ENCODE measurements around the gene FCRL1. TPM values are rescaled to one million over a fixed set of nuclear protein-coding genes. Genes with fewer than 3 reads are reported as not detected.

Gene FCRL1, protein sequence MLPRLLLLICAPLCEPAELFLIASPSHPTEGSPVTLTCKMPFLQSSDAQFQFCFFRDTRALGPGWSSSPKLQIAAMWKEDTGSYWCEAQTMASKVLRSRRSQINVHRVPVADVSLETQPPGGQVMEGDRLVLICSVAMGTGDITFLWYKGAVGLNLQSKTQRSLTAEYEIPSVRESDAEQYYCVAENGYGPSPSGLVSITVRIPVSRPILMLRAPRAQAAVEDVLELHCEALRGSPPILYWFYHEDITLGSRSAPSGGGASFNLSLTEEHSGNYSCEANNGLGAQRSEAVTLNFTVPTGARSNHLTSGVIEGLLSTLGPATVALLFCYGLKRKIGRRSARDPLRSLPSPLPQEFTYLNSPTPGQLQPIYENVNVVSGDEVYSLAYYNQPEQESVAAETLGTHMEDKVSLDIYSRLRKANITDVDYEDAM
- total RNA-seq, result not detected
- long read RNA-seq, result 0 reads

DNA sequence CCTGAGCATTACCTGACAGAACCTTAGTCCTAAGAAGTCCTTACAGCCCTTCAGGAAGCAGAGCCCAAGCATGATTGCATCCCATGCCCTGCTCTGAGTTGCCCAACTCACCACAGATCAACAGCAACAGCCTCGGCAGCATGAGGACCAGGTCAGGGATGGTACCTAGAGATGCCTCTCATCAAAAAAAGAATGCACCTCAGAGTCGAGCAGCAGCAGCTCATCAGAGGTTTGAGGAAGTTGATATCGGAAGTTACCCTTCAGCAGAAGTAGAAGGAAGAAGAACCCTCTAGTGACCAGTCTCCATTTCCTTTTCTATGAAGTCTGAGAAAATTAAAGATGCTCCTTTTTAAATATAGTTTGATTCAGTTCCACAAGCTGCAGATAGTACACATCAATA, at the start of gene FCRL1:
FCRL1 (minus strand) TSS at position 225 of the 400 bp plus-strand sequence; CDS start at position 142, 83 bp downstream.
- intact Hi-C loops (cut with micrococcal nuclease), result no loop called here
- H3K27ac ChIP-seq (replicated peaks), result no peak within 1 kb of the TSS
- no peak within 1 kb of the TSS for H3K4me3 ChIP-seq
- TF ChIP-seq, protein P1, sequence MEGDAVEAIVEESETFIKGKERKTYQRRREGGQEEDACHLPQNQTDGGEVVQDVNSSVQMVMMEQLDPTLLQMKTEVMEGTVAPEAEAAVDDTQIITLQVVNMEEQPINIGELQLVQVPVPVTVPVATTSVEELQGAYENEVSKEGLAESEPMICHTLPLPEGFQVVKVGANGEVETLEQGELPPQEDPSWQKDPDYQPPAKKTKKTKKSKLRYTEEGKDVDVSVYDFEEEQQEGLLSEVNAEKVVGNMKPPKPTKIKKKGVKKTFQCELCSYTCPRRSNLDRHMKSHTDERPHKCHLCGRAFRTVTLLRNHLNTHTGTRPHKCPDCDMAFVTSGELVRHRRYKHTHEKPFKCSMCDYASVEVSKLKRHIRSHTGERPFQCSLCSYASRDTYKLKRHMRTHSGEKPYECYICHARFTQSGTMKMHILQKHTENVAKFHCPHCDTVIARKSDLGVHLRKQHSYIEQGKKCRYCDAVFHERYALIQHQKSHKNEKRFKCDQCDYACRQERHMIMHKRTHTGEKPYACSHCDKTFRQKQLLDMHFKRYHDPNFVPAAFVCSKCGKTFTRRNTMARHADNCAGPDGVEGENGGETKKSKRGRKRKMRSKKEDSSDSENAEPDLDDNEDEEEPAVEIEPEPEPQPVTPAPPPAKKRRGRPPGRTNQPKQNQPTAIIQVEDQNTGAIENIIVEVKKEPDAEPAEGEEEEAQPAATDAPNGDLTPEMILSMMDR (IDR thresholded peaks at IDR 0.05; ENCODE audit: borderline replicate concordance), result no peak
- H3K27me3 ChIP-seq (ENCODE audit: low read depth), result no peaks in the 10 kb centered on the region
- H3K9me3 ChIP-seq (replicated peaks), result no peaks in the 10 kb centered on the region
- no peaks in the 10 kb centered on the region for H3K4me1 ChIP-seq
- DNase-seq, result no peak
- H3K36me3 ChIP-seq, result no peaks in the 10 kb centered on the region

DNA sequence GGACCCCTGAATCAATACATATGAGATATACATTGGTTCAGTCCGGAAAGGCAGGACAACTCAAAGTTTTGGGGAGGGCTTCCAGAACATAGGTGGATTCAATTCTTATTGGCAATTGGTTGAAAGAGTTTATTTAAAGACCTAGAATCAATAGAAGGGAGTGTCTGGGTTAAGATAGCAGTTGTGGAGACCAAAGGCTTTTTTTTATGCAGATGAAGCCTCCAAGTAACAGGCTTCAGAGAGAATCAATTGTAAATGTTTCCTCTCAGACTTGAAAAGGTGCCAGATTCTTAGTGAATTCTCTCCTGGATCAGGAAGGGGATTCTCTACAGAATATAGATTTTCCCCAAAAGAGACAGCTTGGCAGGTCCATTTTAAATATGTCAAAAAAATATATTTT, 48.7 kb upstream of the FCRL1 start:
- Histone ChIP-seq H3K27me3 (ENCODE audit: low read depth) (peaks cover 20% of the 10 kb centered on the region), H3K9me3 (replicated peaks) (no peaks in the 10 kb centered on the region), H3K27ac (replicated peaks) (no peak overlapping the region), H3K36me3 (no peaks in the 10 kb centered on the region), H3K4me1 (no peaks in the 10 kb centered on the region), H3K4me3 (no peak overlapping the region)
- TF ChIP-seq, protein P1 (IDR thresholded peaks at IDR 0.05; ENCODE audit: borderline replicate concordance), result no peak
- DNase-seq, result no peak
- intact Hi-C loops (cut with micrococcal nuclease), result no loop called here

DNA sequence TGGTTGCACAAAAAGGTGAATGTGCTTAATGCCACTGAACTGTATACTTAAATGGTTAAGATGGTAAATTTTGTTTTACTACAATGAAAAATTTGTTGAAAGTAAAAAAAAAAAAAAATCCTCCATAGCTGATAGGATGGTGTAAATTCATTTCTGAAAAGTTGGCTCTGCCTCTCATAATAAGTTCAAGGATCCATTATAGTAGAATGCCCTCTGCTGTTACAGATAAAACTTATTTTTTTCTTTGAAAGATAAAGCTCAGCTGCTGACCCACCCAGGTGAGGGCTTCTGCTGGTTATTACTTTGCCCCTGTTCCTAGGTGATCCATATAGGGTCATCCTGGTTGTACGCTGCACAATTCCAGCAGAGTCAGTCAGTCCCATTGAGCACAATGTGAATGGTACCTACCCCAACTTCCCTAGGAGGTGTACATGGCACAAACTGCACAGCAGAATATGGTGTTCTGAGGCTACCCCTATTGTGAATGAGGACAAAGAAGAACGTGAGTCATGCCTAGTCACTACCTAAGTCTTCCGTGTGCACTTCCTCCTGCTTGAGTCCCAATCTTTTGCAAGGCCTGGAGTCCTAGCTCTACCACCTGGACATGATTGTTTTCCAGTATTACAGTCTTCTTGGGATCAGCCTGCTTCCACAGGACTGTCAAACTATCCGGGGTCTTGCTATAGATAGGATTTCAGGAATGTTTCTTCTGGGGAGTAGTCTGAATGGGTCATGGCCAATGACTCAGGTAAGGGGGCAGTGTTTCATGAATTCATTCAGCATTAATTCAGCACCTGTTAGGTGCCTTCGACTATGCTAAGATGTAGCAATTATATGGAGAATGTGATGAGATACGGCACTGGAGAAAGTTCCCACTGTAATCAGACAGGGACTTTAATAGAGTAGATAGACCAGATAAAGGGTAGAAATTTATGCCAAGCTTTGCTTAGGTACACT, 42.5 kb upstream of the FCRL1 start:
- peaks cover 15% of the 10 kb centered on the region for H3K27me3 ChIP-seq (ENCODE audit: low read depth)
- H3K4me3 ChIP-seq, result no peak overlapping the region
- H3K9me3 ChIP-seq (replicated peaks), result no peaks in the 10 kb centered on the region
- H3K27ac ChIP-seq (replicated peaks), result no peak overlapping the region
- intact Hi-C loops (cut with micrococcal nuclease), result no loop called here
- no peaks in the 10 kb centered on the region for H3K36me3 ChIP-seq
- TF ChIP-seq, protein P1 (IDR thresholded peaks at IDR 0.05; ENCODE audit: borderline replicate concordance), result no peak
- no peaks in the 10 kb centered on the region for H3K4me1 ChIP-seq
- DNase-seq, result no peak

DNA sequence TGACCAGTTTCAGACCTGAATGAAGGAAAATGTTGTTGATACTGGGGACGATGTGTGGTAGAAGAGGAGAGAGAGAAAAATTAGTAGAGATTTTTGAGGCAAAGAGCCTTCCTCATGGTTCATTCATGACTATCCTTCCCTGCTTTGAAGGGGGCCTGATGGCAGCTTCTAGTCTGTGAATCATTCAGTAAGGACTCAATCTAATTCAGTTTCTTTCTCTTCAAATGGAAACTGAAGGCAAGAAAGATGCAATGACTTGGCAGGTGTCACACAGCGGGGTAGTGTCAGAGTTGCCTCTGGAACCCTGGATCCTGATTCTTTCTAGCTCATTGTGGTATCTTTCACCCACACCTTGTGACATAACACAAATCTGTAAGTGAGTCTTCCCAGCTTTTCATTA, 36.6 kb upstream of the FCRL1 start:
- Histone ChIP-seq H3K27me3 (ENCODE audit: low read depth) (no peaks in the 10 kb centered on the region), H3K36me3 (no peaks in the 10 kb centered on the region), H3K4me3 (no peak overlapping the region), H3K9me3 (replicated peaks) (no peaks in the 10 kb centered on the region), H3K4me1 (no peaks in the 10 kb centered on the region), H3K27ac (replicated peaks) (no peak overlapping the region)
- TF ChIP-seq, protein P1 (IDR thresholded peaks at IDR 0.05; ENCODE audit: borderline replicate concordance), result no peak
- DNase-seq, result no peak
- intact Hi-C loops (cut with micrococcal nuclease), result no loop called here

DNA sequence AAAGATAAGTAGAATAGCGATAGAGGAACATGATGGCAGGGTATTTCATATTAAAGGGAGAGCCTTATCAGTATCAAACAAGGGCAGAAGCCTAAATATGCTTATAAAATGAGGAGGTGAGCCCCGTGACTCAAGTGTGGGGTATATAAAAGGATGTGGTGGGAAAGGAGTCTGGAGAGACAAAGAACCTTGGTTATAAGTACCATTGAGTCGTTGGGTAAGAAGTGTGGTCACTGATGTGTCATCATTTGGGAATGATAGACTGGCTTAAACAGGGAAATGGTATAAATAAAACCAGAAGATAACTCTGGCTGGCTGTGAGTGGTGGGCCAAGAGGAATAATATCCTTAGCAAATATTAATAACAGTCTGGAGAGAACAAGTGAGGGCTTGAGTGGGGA, 32.6 kb upstream of the FCRL1 start:
- H3K9me3 ChIP-seq (replicated peaks), result no peaks in the 10 kb centered on the region
- H3K4me3 ChIP-seq, result no peak overlapping the region
- H3K27me3 ChIP-seq (ENCODE audit: low read depth), result peaks cover 4% of the 10 kb centered on the region
- H3K36me3 ChIP-seq, result no peaks in the 10 kb centered on the region
- intact Hi-C loops (cut with micrococcal nuclease), result no loop called here
- no peaks in the 10 kb centered on the region for H3K4me1 ChIP-seq
- no peak overlapping the region for H3K27ac ChIP-seq (replicated peaks)
- TF ChIP-seq, protein P1 (IDR thresholded peaks at IDR 0.05; ENCODE audit: borderline replicate concordance), result no peak
- no peak for DNase-seq

Data from left ventricle myocardium inferior (tissue), 1 donor.